RCC 7860 (cell line): ENCODE data around the gene GLYATL1B.
"Not testable (repeated sequence)": the region's sequence is repeated elsewhere in the genome, so short reads cannot be mapped to it uniquely, and the experiment has no call there.

ENCODE experiments used
- DNase-seq: peaks from one replicate; pipeline ENCODE4 v3.0.0-alpha.2; 2015; ENCODE audit warnings: low spot score
- FAIRE-seq: peaks from 2 replicates; lab custom pipeline; 2012; peaks lifted over from hg19 to GRCh38; lab: Jason Lieb, UNC

The GLYATL1B gene

GRCh38 chr11:59086007-59086406, at the start of gene GLYATL1B:
GLYATL1B (plus strand) TSS chr11:59086307; CDS start chr11:59086307, 0 bp downstream.
- not testable (repeated sequence) for DNase-seq, FAIRE-seq

- not testable (repeated sequence) for FAIRE-seq, DNase-seq
Measured at GRCh38 chr11:59036542-59036941, 49.6 kb upstream of the GLYATL1B start.

- DNase-seq, FAIRE-seq: not testable (repeated sequence)
Measured at GRCh38 chr11:59037434-59037833, 48.7 kb upstream of the GLYATL1B start.

- DNase-seq (no peak), FAIRE-seq (no peak)
Measured at GRCh38 chr11:59040607-59041006, 45.5 kb upstream of the GLYATL1B start.

GRCh38 chr11:59051383-59051782, 34.7 kb upstream of the GLYATL1B start:
- FAIRE-seq, DNase-seq: not testable (repeated sequence)

GRCh38 chr11:59052355-59052754, 33.8 kb upstream of the GLYATL1B start:
- not testable (repeated sequence) for DNase-seq, FAIRE-seq

GRCh38 chr11:59053387-59053786, 32.7 kb upstream of the GLYATL1B start:
- DNase-seq (no peak), FAIRE-seq (no peak)

GRCh38 chr11:59058120-59059033, 27.7 kb upstream of the GLYATL1B start:
- FAIRE-seq (peak; percentile 27), DNase-seq (peak; percentile 69)

GRCh38 chr11:59060096-59060495, 26.0 kb upstream of the GLYATL1B start:
- FAIRE-seq, DNase-seq: not testable (repeated sequence)

GRCh38 chr11:59062602-59063529, 23.2 kb upstream of the GLYATL1B start:
- no peak for FAIRE-seq
- DNase-seq = no peak

- FAIRE-seq = not testable (repeated sequence)
Measured at GRCh38 chr11:59063996-59064727, 21.9 kb upstream of the GLYATL1B start.

GRCh38 chr11:59069087-59069486, 17.0 kb upstream of the GLYATL1B start:
- DNase-seq = no peak
- FAIRE-seq = no peak

More at GRCh38 chr11:59063996-59064727, 21.9 kb upstream of the GLYATL1B start:
- not testable (repeated sequence) for DNase-seq

GRCh38 chr11:59076876-59077571, 9.1 kb upstream of the GLYATL1B start:
- FAIRE-seq (no peak), DNase-seq (no peak)

- no peak for DNase-seq
- FAIRE-seq = no peak
Measured at GRCh38 chr11:59078435-59078834, 7.7 kb upstream of the GLYATL1B start.

- no peak for FAIRE-seq
- no peak for DNase-seq
Measured at GRCh38 chr11:59079086-59079485, 7.0 kb upstream of the GLYATL1B start.

- FAIRE-seq, DNase-seq: not testable (repeated sequence)
Measured at GRCh38 chr11:59080421-59080820, 5.7 kb upstream of the GLYATL1B start.

- not testable (repeated sequence) for FAIRE-seq, DNase-seq
Measured at GRCh38 chr11:59081430-59082020, 4.6 kb upstream of the GLYATL1B start.

- FAIRE-seq (no peak), DNase-seq (no peak)
Measured at GRCh38 chr11:59088162-59088561, 2.1 kb downstream of the GLYATL1B start.

- DNase-seq, FAIRE-seq: not testable (repeated sequence)
Measured at GRCh38 chr11:59093576-59093975, 7.5 kb downstream of the GLYATL1B start.
